Duodenal mucosa (tissue), 2 donors: ENCODE results near the gene CACNA1S.
A peak's percentile ranks its signal among the peaks of the same experiment; 100 is the strongest.

Source experiments
- H3K27ac ChIP-seq: one replicate; pipeline ENCODE4 v1.7.0; 2013; ENCODE audit warnings: low read depth, low read length
- H3K27me3 ChIP-seq, 2 donors: one replicate each; pipeline ENCODE4 v1.7.0; 2013; ENCODE audit warnings: low read length in 2 of 2, control low read depth in 1 of 2; ENCODE audit not compliant: insufficient read depth in 2 of 2, control insufficient read depth in 1 of 2
- H3K36me3 ChIP-seq, 2 donors: one replicate each; pipeline ENCODE4 v1.7.0; 2013; ENCODE audit warnings: low read length in 2 of 2, control low read depth in 1 of 2; ENCODE audit not compliant: insufficient read depth in 2 of 2, control insufficient read depth in 1 of 2
- H3K4me1 ChIP-seq, 2 donors: one replicate each; pipeline ENCODE4 v1.7.0; 2013; ENCODE audit warnings: low read length in 2 of 2, control low read depth in 1 of 2; ENCODE audit not compliant: insufficient read depth in 2 of 2, control insufficient read depth in 1 of 2
- H3K4me3 ChIP-seq, 2 donors: one replicate each; pipeline ENCODE4 v1.7.0; 2013; ENCODE audit warnings: low read length in 2 of 2, low read depth in 1 of 2
- H3K9ac ChIP-seq, 2 donors: one replicate each; pipeline ENCODE4 v1.7.0; 2013; ENCODE audit warnings: low read length in 2 of 2, low read depth in 1 of 2
- H3K9me3 ChIP-seq, 2 donors: one replicate each; pipeline ENCODE4 v1.7.0; 2013; ENCODE audit warnings: low read length in 2 of 2, control low read depth in 1 of 2; ENCODE audit not compliant: control insufficient read depth in 1 of 2

CACNA1S gene

DNA sequence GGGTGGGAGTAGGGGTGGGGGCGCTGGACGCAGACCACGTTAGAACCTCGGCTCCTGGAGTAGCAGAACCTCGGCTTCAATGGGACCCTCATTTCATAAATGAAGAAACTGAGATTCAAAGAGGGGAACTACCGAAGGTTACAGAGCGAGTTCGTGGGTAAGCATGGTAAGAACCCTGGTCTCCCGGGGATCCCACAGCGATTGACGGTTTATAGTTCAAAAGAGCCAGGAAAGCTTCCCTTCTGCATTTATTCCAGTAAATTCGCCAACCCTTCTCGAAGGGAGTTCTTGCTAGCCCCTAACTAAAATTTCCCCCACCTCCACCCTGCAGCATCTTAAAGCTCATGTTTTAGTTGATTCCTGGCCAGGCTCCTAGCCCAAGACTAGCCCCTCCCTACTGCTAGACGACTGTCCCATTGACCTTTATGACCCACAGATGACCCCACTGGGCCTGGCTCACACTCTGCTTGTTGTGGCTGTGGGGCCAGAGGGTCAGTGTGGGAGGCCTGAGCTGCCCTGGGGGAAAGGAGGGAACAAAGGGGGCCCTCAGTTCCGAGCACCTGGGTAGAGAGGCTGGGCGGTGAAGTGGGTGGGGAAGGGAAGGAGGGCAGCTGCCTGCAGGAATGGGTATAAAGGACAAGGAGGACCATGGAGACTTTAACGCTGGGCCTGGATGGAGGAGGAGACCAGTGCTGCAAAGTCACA, 88.2 kb downstream of the CACNA1S start:
- no peaks in the 10 kb centered on the region for H3K27me3 ChIP-seq
- no peaks in the 10 kb centered on the region for H3K36me3 ChIP-seq
- H3K9me3 ChIP-seq = no peaks in the 10 kb centered on the region
- peaks cover 66 to 70% of the 10 kb centered on the region in 2 donors for H3K4me1 ChIP-seq
- no peak overlapping the region for H3K9ac ChIP-seq
- no peak overlapping the region for H3K27ac ChIP-seq
- H3K4me3 ChIP-seq = no peak overlapping the region

DNA sequence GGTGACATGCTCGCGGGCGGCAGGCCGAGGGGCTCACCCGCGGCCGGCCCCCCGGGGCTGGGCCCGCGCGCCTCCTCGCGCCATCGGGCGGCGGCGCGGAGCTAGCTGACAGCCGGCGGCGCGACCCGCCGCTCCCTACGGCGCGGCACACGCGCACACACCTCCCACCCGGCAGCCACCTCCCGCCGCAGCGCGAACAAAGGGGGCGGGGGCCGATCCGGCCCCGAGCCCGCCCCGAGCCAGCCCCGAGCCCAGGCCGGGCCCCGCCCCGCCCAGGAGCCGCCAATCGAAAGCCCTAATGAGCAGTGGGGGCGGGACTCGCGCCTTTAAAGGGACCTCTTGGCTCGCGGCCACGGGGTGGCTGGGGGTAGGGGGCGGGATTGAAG, 88.7 kb downstream of the CACNA1S start, which contains the start of gene KIF21B:
TSS of gene KIF21B (minus strand) at position 198 of the 386 bp plus-strand sequence. CDS start 331 bp downstream, outside the sequence.
- Histone ChIP-seq H3K9ac (peak within 1 kb of the TSS; percentile 48 to 64), H3K4me3 (peak within 1 kb of the TSS; percentile 56 to 61), H3K4me1 (peaks cover 64 to 67% of the 10 kb centered on the region in 2 donors), H3K27ac (no peak within 1 kb of the TSS), H3K27me3 (no peaks in the 10 kb centered on the region), H3K36me3 (no peaks in the 10 kb centered on the region), H3K9me3 (no peaks in the 10 kb centered on the region)

DNA sequence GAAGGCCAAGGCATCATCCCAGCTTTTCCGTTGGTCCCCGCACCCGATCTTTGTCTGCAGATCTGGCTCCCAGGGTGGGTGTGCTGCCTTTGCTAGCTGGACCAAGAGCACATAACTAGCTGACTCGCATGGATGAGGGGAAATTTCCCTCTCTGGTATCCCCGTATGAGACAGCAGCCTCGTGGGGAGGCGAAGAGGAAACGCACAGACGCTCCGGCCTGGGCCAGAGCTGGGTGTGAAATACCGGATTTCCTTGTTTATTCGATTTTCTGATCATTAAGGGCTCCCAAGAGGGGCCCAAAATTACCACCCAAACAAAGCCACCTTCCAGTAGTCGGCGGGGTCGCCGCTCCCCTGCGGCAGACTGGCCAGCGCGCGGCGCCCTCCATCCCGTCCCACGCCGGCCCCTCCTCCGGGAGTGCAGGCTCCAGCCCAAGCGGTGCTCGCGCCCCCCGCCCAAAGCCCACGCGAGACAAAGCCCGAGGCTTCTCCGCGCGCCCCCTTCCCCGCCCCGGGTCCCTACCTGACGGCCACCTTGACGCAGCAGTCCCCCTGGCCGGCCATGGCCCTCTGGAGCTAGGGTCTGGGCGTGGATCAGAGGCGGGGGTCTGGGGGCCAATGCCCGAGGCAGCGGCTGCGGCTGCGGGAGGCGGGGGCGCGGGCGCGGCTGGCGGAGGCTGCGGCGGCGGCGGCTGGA, 89.3 kb downstream of the CACNA1S start:
- no peaks in the 10 kb centered on the region for H3K27me3 ChIP-seq
- peak overlapping the region; percentile 56 to 61 for H3K4me3 ChIP-seq
- H3K9ac ChIP-seq = peak overlapping the region; percentile 48 to 64
- no peak overlapping the region for H3K27ac ChIP-seq
- H3K4me1 ChIP-seq = peaks cover 65 to 68% of the 10 kb centered on the region in 2 donors
- no peaks in the 10 kb centered on the region for H3K9me3 ChIP-seq
- no peaks in the 10 kb centered on the region for H3K36me3 ChIP-seq

DNA sequence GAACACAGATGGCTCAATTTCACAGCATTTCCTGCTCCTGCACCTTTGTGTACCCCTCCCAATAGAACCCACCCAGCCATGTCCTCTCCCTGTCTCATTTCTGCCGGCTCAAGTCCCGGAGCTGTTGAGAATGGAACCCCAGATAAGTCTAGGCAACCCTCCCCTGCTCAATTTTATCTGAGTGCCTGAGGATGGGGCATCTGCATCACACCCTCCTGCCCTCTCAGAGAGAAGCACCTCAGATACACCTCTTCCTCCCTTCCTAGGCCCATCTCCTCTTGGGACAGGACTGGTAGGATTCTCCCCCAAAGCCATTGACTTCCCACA, 89.8 kb downstream of the CACNA1S start:
- H3K9ac ChIP-seq = peak overlapping the region; percentile 48 to 64
- no peak overlapping the region for H3K27ac ChIP-seq
- H3K9me3 ChIP-seq = no peaks in the 10 kb centered on the region
- H3K27me3 ChIP-seq = no peaks in the 10 kb centered on the region
- peaks cover 65 to 70% of the 10 kb centered on the region in 2 donors for H3K4me1 ChIP-seq
- H3K36me3 ChIP-seq = no peaks in the 10 kb centered on the region
- peak overlapping the region; percentile 56 to 61 for H3K4me3 ChIP-seq

DNA sequence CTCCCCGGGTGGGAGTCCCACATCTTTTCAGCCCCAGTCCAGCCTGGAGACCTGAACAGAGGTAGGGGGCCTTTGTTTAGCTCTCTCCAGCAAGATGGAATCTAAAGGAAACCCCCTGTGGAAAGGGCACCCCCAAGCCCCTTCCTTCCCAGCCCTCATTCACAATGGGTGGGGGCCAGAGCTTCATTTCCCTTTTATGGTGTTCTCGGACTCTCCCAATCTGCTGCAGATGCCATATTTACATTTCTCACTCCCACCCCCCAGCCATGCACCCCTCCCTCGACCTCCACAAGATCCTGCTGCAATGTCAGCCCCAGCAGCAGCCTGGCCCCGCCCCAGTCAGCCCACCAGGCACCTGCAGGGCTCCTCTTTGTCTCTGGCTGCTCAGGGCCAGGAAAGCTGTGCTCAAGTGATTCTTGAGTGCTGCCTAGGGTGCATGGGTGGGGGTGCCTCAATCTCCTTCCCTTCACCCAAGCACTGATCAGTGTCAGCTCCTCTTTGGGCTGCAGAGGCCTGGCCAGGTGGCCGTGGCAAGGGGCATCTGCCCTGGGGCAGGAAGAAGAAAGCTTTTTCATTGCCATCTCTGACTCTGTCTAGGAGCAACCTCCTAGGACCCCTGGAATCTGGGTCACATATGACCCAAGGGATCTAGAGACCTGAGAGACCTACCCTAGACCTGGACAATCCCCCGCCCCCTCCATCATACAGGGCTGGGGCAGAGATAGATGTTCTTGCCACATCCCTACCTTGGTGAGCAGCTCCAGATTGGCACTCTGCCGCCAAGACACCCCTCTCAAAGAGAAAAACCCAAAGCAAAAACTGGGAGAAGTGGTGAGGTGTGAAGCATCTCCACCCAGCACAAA, 90.4 kb downstream of the CACNA1S start:
- Histone ChIP-seq H3K27ac (no peak overlapping the region), H3K9ac (peak overlapping the region; percentile 48 to 64), H3K4me3 (peak overlapping the region; percentile 56 to 61), H3K9me3 (no peaks in the 10 kb centered on the region), H3K27me3 (no peaks in the 10 kb centered on the region), H3K4me1 (peaks cover 71 to 76% of the 10 kb centered on the region in 2 donors), H3K36me3 (no peaks in the 10 kb centered on the region)

DNA sequence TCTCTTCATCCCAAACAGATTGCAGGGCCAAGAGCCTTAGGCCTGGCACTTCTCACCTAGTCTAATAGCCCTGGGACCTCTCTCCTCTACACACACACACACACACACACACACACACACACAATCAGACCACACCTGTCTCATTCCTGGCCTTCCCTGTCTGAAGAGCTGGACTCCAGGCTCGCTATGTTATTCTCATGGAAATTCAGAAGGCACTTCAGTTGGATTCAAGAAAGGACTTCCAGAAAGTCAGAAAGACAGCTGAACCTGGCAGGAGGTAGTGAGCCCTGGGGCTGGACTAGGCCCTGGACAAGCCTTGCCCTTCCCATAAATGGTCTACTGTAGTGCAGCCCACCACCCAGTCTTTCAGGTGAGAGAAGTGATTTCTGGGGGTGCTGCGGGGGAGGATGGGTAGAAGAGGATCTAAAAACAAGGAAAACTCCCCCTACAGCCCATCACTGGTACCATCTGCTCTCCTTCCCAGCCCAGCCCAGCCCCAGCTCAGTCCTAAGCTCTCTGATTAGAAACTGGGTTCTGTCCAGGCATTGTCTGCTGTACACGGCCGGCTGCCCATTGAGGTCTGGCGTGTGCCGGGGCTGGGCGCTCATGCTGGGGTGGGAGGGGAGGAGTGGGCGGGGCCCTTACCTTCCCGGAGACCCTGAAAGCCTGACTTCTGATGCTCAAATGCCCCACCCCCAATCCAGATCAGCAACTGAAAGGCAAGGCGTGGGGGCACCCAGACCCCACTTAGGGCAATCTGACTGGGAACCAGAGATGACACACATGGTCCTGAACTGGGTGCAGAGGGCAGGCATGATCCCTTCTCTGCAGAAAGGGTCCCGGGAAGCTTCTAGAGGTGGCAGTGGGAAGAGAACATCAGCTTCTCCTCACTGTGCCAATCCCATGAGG, 91.3 kb downstream of the CACNA1S start:
- Histone ChIP-seq H3K36me3 (no peaks in the 10 kb centered on the region), H3K4me1 (peaks cover 71 to 76% of the 10 kb centered on the region in 2 donors), H3K9ac (peak overlapping the region; percentile 39 to 40), H3K4me3 (peak overlapping the region in 1 of 2 donors; percentile 56), H3K27ac (peak overlapping the region; percentile 37), H3K9me3 (no peaks in the 10 kb centered on the region), H3K27me3 (no peaks in the 10 kb centered on the region)

- Histone ChIP-seq H3K36me3 (no peaks in the 10 kb centered on the region), H3K9ac (peak overlapping the region; percentile 39 to 40), H3K4me3 (peak overlapping the region; percentile 12 to 26), H3K27ac (peak overlapping the region; percentile 37), H3K27me3 (no peaks in the 10 kb centered on the region), H3K4me1 (peaks cover 71 to 76% of the 10 kb centered on the region in 2 donors), H3K9me3 (no peaks in the 10 kb centered on the region)
Measured at GRCh38 chr1:201020040-201020591, 92.1 kb downstream of the CACNA1S start.

DNA sequence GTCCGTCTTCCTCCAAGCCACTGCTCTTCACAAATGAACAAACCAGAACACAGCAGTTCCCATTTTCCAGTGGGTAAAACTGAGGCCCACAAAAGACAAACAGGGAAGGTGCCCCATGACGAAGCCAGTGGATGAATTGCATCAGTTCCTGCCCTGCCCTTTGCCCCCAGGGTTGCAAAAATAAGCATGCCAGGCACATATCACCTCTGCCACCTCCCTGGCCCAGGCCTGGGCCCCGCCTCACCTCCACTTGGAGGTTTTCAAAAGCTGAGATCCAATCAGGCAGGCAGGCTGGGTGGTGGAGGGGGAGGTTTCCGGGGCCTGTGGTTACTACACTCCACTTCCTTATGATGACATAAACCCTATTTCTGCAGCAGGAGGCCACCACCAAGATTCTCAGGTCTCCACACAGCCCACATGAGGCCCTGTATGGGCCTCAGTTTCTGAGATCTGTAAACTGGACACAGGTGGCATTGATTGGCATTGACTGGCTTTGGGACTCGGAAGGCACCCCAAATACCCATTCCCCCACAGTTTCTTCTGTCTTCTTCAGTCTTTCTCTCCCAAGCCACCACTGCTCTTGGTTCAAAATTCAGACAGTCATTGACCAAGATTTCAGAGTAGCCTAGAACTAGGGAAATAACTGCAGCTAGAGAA, 92.8 kb downstream of the CACNA1S start:
- Histone ChIP-seq H3K9me3 (no peaks in the 10 kb centered on the region), H3K9ac (peak overlapping the region; percentile 39 to 40), H3K4me1 (peaks cover 75 to 83% of the 10 kb centered on the region in 2 donors), H3K4me3 (peak overlapping the region; percentile 12 to 26), H3K27me3 (no peaks in the 10 kb centered on the region), H3K27ac (peak overlapping the region; percentile 37), H3K36me3 (no peaks in the 10 kb centered on the region)

DNA sequence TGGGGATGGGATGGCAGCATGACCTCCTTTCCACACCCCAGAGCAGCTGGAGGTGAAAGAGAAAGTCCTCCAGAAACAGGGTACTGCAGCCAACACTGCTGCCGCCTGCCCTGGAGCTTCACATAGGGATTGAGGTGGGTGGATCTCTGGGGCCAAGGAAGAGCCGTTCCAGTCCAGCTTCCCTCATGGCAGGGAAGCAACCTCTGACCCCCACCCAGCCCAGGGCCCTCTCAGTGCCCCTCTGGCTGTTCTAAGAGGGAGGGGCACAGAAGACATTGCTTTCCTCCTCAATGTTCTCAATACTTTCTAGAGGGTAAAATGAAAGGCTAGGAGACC, 94.4 kb downstream of the CACNA1S start:
- no peaks in the 10 kb centered on the region for H3K9me3 ChIP-seq
- no peak overlapping the region for H3K4me3 ChIP-seq
- no peak overlapping the region for H3K9ac ChIP-seq
- H3K4me1 ChIP-seq = peaks cover 69 to 81% of the 10 kb centered on the region in 2 donors
- H3K36me3 ChIP-seq = no peaks in the 10 kb centered on the region
- no peaks in the 10 kb centered on the region for H3K27me3 ChIP-seq
- H3K27ac ChIP-seq = no peak overlapping the region
